K562 (cell line): Measurements from ENCODE around the gene LINGO4. TPM values are rescaled to one million over a fixed set of nuclear protein-coding genes. Genes with fewer than 3 reads are reported as not detected.

ENCODE experiments used
- ATAC-seq: fragments of 200-7000 bp; cut with Tn5 transposase; 3 replicates; pipeline ENCODE4 v1.9.1; 2020; ENCODE audit warnings: moderate library complexity
- BruUV-seq: library from RNA; stranded (reverse); fragments of 400-500 nt; replicated peaks from 2 replicates; lab custom pipeline; 2021; lab: Mats Ljungman, UMichigan
- CTCF ChIA-PET: fragments of 300-600 bp; formaldehyde crosslinking; extraction: SDS; loops from one replicate; lab custom pipeline; 2021; ENCODE audit warnings: low intra/inter-chr PET ratio; lab: Yijun Ruan, JAX
- POLR2A ChIA-PET: fragments of 300-600, 350-650 bp; sonication (Branson Sonifier 250); formaldehyde crosslinking; extraction: SDS; loops from one replicate; lab custom pipeline; 2021; ENCODE audit warnings: antibody characterized with exemption, inconsistent platforms; lab: Yijun Ruan, JAX
- DNase-seq, 4 experiments: peaks; one replicate each; pipeline versions ENCODE4 v3.0.0 to v3.0.0-alpha.2; 2011 to 2018; ENCODE audit warnings: low spot score in 3 of 4, mixed read lengths in 3 of 4; ENCODE audit errors: extremely low read depth in 1 of 4
- FAIRE-seq: peaks from 2 replicates; lab custom pipeline; 2011; peaks lifted over from hg19 to GRCh38; lab: Jason Lieb, UNC
- H2AFZ ChIP-seq: 2 replicates; pipeline ENCODE4 v1.6.0; 2011; ENCODE audit warnings: low read depth, low read length, control low read depth, inconsistent platforms
- H3K27ac ChIP-seq: fragments of 200-600 bp; 3 replicates; pipeline ENCODE4 v1.8.0; 2011; ENCODE audit warnings: low read depth, mild to moderate bottlenecking, control low read depth, inconsistent platforms, low read length, moderate library complexity, mixed read lengths; ENCODE audit errors: extremely low read depth
- H3K27me3 ChIP-seq, 2 experiments: fragments of 300-600 bp in 1 of 2; 2 replicates in 1 of 2; 3 replicates in 1 of 2; pipeline versions ENCODE4 v1.6.0 to v1.8.0; 2011; ENCODE audit warnings: inconsistent platforms in 2 of 2, low read length in 2 of 2, mild to moderate bottlenecking in 1 of 2, mixed read lengths in 1 of 2, moderate library complexity in 1 of 2; ENCODE audit not compliant: control insufficient read depth in 2 of 2, insufficient read depth in 2 of 2
- H3K36me3 ChIP-seq: fragments of 300-600 bp; 3 replicates; pipeline ENCODE4 v1.8.0; 2011; ENCODE audit warnings: mild to moderate bottlenecking, low read length, inconsistent platforms; ENCODE audit not compliant: control insufficient read depth, insufficient read depth
- H3K4me1 ChIP-seq, 2 experiments: fragments of 200-600 bp in 1 of 2; replicated peaks in 1 of 2; 2 replicates in 1 of 2; 3 replicates in 1 of 2; pipeline versions ENCODE4 v1.5.1 to v1.8.0; 2011; ENCODE audit warnings: inconsistent platforms in 2 of 2, low read length in 2 of 2, mild to moderate bottlenecking in 1 of 2, mixed read lengths in 1 of 2, moderate library complexity in 1 of 2; ENCODE audit not compliant: control insufficient read depth in 2 of 2, insufficient read depth in 2 of 2
- H3K4me2 ChIP-seq: 2 replicates; pipeline ENCODE4 v1.6.1; 2011; ENCODE audit warnings: low read length, control low read depth, inconsistent platforms, mixed read lengths; ENCODE audit not compliant: insufficient read depth
- H3K4me3 ChIP-seq: fragments of 200-600 bp; sonication (generic), shearing (Covaris generic); 2 replicates; pipeline ENCODE4 v1.5.1; 2016; ENCODE audit warnings: control low read depth, inconsistent platforms
- H3K79me2 ChIP-seq: fragments of 200-600 bp; 3 replicates; pipeline ENCODE4 v1.8.0; 2011; ENCODE audit warnings: low read length, inconsistent platforms; ENCODE audit not compliant: control insufficient read depth, insufficient read depth
- H3K9ac ChIP-seq, 2 experiments: 2 replicates each; pipeline versions ENCODE4 v1.6.0 to v1.6.1; 2011; ENCODE audit warnings: low read depth in 2 of 2, low read length in 2 of 2, control low read depth in 1 of 2, inconsistent platforms in 1 of 2, mild to moderate bottlenecking in 1 of 2, mixed read lengths in 1 of 2; ENCODE audit not compliant: insufficient read depth in 1 of 2
- H3K9me1 ChIP-seq: one replicate; pipeline ENCODE4 v1.6.0; 2011; ENCODE audit warnings: inconsistent platforms, mild to moderate bottlenecking, low read length, moderate library complexity; ENCODE audit not compliant: control insufficient read depth, insufficient read depth
- H3K9me3 ChIP-seq: replicated peaks from 2 replicates; pipeline ENCODE4 v1.5.1; 2011; ENCODE audit warnings: low read depth, low read length, inconsistent platforms; ENCODE audit not compliant: control insufficient read depth, insufficient read depth
- H4K20me1 ChIP-seq: replicated peaks from 2 replicates; pipeline ENCODE4 v1.6.1; 2011; ENCODE audit warnings: low read length, inconsistent platforms, mixed read lengths; ENCODE audit not compliant: control insufficient read depth, insufficient read depth
- SRF ChIP-seq, 2 experiments: fragments of 250-450, 450-650 bp in 1 of 2; sonication (Bioruptor Pico) in 1 of 2; sonication (generic) in 1 of 2; formaldehyde crosslinking; IDR thresholded peaks; 2 replicates each; pipeline versions ENCODE4 v1.5.0 to v1.5.1; 2020 to 2022; ENCODE audit warnings: mild to moderate bottlenecking in 1 of 2, missing genetic modification reagents in 1 of 2
- WGBS: fragments of 100-300 bp; shearing (Covaris generic); methylation state at CpG from one replicate; pipeline ENCODE4 v1.1.6; 2016; ENCODE audit warnings: low coverage, mixed read lengths; ENCODE audit not compliant: insufficient coverage; ENCODE audit errors: missing lambda C conversion rate; 5-methylcytosine and 5-hydroxymethylcytosine counted together
- in situ Hi-C: fragments of 300-500 bp; cut with MboI; formaldehyde crosslinking; loops from 4 replicates; pipeline ENCODE4 v1.15.0; 2018; ENCODE audit warnings: inconsistent platforms, mixed read lengths
- intact Hi-C: fragments of 100-400 bp; cut with micrococcal nuclease; formaldehyde crosslinking; loops from 2 replicates; pipeline ENCODE4 v1.14.2; 2022
- polyA plus RNA-seq, 8 experiments: library from polyadenylated mRNA; depleted of rRNA in 4 of 8; stranded (reverse) in 5 of 8; unstranded in 3 of 8; fragments of >200 nt; fragmentation: Nextera tagmentation in 2 of 8; fragmentation: Illumina TruSeq in 1 of 8; extraction: Ambion mirVana in 2 of 8; extraction: Trizol in 1 of 8; gene quantifications; 2 replicates each; pipeline versions ENCODE4 v1.2.1 to v1.2.3, GENCODE V29; 2011 to 2014; ENCODE audit warnings: inconsistent platforms in 1 of 8, missing spikeins in 1 of 8
- total RNA-seq, 7 experiments: library from RNA; depleted of rRNA in 6 of 7; stranded (reverse); fragments of >200 nt in 6 of 7; fragmentation: Illumina TruSeq in 2 of 7; extraction: Trizol in 2 of 7; gene quantifications; 2 replicates each; pipeline versions ENCODE4 v1.2.1 to v1.2.3, GENCODE V29; 2011 to 2021; ENCODE audit warnings: low replicate concordance in 1 of 7
- TF ChIP-seq, protein P1 (sequence below): fragments of 250-450 bp; sonication (Bioruptor Pico); IDR thresholded peaks from 2 replicates; pipeline ENCODE4 v1.8.0; 2022; ENCODE audit warnings: inconsistent platforms
- TF ChIP-seq, protein P2 (sequence below): IDR thresholded peaks from 2 replicates; pipeline ENCODE4 v1.6.1; 2011; ENCODE audit warnings: borderline replicate concordance, low read depth, mild to moderate bottlenecking, moderate library complexity, low read length; ENCODE audit not compliant: insufficient read depth, poor library complexity, severe bottlenecking

The LINGO4 gene
- total and polyA plus RNA-seq, 9 of the 15 experiments (the other 6 are each of a cell fraction or from before 2014, with no cell fraction given), result not detected

DNA sequence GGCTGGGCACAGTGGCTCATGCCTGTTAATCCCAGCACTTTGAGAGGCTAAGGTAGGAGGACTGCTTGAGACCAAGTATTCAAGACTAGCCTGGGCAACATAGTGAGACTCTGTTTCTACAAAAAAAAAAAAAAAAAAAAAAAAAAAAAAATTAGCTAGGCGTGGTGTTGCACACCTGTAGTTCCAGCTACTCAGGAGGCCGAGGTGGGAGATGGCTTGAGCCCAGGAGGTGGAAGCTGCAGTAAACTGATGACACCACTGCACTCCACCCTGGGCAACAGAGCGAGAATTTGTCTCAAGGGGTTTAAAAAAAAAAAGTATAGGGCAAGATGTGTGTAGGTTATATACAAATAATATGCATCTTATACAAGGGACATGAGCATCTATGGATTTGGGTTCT lies 17.5 kb downstream of the LINGO4 start:
- no peak for TF ChIP-seq SRF (CRISPR knock-in tag; IDR thresholded peaks at IDR 0.05)
- Histone ChIP-seq H3K36me3 (no peaks in the 10 kb centered on the region), H3K9me3 (no peaks in the 10 kb centered on the region), H3K4me2 (no peak overlapping the region), H3K27ac (no peak overlapping the region), H3K27me3 (no peaks in the 10 kb centered on the region), H3K9me1 (no peaks in the 10 kb centered on the region), H4K20me1 (no peaks in the 10 kb centered on the region), H3K4me1 (peaks cover 13 to 20% of the 10 kb centered on the region in 2 experiments), H3K4me3 (no peak overlapping the region), H3K9ac (no peak overlapping the region), H2AFZ (no peak overlapping the region), H3K79me2 (no peaks in the 10 kb centered on the region; the same call in 2 of the 3 replicates)
- DNase-seq (no peak), FAIRE-seq (no peak), ATAC-seq (no peak)
- 65% methylated on average over 2 of the region's 3 CpGs for WGBS
- in situ Hi-C loops, result no loop called here
- BruUV-seq, result no TSS peak
- intact Hi-C loops, result no loop called here
- POLR2A ChIA-PET, result interaction anchor here (2.6 to 3.9 kb wide), 2 partner anchors 9 to 13 kb away, joined by 7 to 15 read pairs; no protein-coding TSS in a partner anchor
- CTCF ChIA-PET, result no interaction called here

DNA sequence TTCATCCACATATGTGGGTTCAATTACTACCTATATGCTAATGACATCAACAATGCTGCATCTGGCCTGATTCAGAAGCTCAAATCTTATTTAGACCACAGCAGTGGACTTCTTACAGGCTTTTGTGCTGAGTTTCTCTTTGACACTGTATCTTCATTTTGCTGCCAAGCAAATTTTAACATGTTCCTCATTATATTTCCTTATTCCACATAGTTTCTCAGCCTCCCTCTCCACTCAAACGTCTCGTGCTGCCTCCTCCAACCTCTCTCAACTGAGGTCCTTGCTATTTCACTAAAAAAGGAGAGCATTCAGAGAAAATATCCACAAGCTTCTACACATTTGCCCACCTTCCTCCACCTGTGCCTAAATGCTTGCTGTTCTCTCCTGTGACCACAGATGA lies 21.4 kb downstream of the LINGO4 start:
- no peak for DNase-seq
- no TSS peak for BruUV-seq
- Histone ChIP-seq H3K27me3 (no peaks in the 10 kb centered on the region), H3K9me3 (no peaks in the 10 kb centered on the region), H3K36me3 (no peaks in the 10 kb centered on the region; the same call in 2 of the 3 replicates), H3K27ac (no peak overlapping the region), H3K9me1 (no peaks in the 10 kb centered on the region), H3K4me2 (peak overlapping the region; percentile 7; the same call in 1 of the 2 replicates), H3K4me1 (peaks cover 0 to 16% of the 10 kb centered on the region in 2 experiments; a peak in 3 of 5 replicates), H3K9ac (no peak overlapping the region), H2AFZ (no peak overlapping the region), H3K4me3 (no peak overlapping the region), H4K20me1 (no peaks in the 10 kb centered on the region), H3K79me2 (no peaks in the 10 kb centered on the region)
- CTCF ChIA-PET, result no interaction called here
- WGBS, result 52% methylated on average over 2 of the region's 2 CpGs
- intact Hi-C loops (no loop called here), in situ Hi-C loops (no loop called here)
- no peak for FAIRE-seq
- TF ChIP-seq, protein P1, sequence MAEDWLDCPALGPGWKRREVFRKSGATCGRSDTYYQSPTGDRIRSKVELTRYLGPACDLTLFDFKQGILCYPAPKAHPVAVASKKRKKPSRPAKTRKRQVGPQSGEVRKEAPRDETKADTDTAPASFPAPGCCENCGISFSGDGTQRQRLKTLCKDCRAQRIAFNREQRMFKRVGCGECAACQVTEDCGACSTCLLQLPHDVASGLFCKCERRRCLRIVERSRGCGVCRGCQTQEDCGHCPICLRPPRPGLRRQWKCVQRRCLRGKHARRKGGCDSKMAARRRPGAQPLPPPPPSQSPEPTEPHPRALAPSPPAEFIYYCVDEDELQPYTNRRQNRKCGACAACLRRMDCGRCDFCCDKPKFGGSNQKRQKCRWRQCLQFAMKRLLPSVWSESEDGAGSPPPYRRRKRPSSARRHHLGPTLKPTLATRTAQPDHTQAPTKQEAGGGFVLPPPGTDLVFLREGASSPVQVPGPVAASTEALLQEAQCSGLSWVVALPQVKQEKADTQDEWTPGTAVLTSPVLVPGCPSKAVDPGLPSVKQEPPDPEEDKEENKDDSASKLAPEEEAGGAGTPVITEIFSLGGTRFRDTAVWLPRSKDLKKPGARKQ (CRISPR knock-in tag), result no peak
- TF ChIP-seq, protein P2, sequence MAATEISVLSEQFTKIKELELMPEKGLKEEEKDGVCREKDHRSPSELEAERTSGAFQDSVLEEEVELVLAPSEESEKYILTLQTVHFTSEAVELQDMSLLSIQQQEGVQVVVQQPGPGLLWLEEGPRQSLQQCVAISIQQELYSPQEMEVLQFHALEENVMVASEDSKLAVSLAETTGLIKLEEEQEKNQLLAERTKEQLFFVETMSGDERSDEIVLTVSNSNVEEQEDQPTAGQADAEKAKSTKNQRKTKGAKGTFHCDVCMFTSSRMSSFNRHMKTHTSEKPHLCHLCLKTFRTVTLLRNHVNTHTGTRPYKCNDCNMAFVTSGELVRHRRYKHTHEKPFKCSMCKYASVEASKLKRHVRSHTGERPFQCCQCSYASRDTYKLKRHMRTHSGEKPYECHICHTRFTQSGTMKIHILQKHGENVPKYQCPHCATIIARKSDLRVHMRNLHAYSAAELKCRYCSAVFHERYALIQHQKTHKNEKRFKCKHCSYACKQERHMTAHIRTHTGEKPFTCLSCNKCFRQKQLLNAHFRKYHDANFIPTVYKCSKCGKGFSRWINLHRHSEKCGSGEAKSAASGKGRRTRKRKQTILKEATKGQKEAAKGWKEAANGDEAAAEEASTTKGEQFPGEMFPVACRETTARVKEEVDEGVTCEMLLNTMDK, result no peak
- ATAC-seq, result no peak
- POLR2A ChIA-PET, result interaction anchor here (0.6 to 1.3 kb wide), 3 partner anchors 21 to 487 kb away, joined by 3 to 4 read pairs (median 3); partner anchors contain the start of gene MRPL9
